Suprapubic skin (tissue), 3 donors: ENCODE measurements around the gene RPUSD2.

Source experiments
- POLR2AphosphoS5 ChIP-seq, 3 donors: sonication (generic); formaldehyde crosslinking; IDR thresholded peaks; one replicate each; pipeline ENCODE4 v1.6.1; 2017; ENCODE audit warnings: antibody characterized with exemption in 3 of 3
- TF ChIP-seq, protein P1 (sequence below), 2 donors: fragments of 200-600 bp in 1 of 2; fragments of 450-650 bp in 1 of 2; sonication (generic) in 1 of 2; IDR thresholded peaks; one replicate each; pipeline ENCODE4 v1.5.1; 2016 to 2019; ENCODE audit warnings: antibody characterized with exemption in 2 of 2, mild to moderate bottlenecking in 1 of 2, moderate library complexity in 1 of 2

DNA sequence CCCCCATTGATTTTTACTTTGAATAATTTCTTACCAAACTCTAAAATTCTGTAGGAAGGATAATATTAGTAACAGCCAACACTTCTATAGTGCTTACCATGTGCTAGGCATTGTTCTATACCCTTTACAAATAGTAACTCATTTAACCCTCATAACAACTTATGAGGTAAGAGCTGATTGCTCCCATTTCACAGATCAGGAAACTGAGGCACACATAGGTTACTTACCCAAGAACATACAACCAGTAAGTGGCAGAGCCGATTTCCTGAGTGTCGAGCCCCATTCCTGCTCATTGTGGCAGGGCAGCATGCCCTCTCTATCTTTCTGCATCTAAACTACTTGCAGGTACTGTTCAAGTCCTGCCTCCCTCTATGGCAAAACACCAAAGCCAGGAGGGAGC lies 13.2 kb upstream of the RPUSD2 start:
- TF ChIP-seq, protein P1, sequence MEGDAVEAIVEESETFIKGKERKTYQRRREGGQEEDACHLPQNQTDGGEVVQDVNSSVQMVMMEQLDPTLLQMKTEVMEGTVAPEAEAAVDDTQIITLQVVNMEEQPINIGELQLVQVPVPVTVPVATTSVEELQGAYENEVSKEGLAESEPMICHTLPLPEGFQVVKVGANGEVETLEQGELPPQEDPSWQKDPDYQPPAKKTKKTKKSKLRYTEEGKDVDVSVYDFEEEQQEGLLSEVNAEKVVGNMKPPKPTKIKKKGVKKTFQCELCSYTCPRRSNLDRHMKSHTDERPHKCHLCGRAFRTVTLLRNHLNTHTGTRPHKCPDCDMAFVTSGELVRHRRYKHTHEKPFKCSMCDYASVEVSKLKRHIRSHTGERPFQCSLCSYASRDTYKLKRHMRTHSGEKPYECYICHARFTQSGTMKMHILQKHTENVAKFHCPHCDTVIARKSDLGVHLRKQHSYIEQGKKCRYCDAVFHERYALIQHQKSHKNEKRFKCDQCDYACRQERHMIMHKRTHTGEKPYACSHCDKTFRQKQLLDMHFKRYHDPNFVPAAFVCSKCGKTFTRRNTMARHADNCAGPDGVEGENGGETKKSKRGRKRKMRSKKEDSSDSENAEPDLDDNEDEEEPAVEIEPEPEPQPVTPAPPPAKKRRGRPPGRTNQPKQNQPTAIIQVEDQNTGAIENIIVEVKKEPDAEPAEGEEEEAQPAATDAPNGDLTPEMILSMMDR (IDR thresholded peaks at IDR 0.05): no peak
- TF ChIP-seq POLR2AphosphoS5 (IDR thresholded peaks at IDR 0.05): no peak
